WTC11 (cell line): ENCODE measurements around the gene CRYBA1. TPM values are rescaled to one million over a fixed set of nuclear protein-coding genes. Genes with fewer than 3 reads are reported as not detected.

Experiments used
- ATAC-seq: fragments of 200-7000 bp; cut with Tn5 transposase; 2 replicates; pipeline ENCODE4 v1.10.0; 2021; ENCODE audit warnings: mild to moderate bottlenecking, moderate library complexity
- CTCF ChIA-PET: fragments of 300-600 bp; sonication (Branson Sonifier 250); formaldehyde crosslinking; loops from one replicate; lab custom pipeline; 2021; ENCODE audit warnings: antibody characterized with exemption; lab: Charles Lee
- POLR2A ChIA-PET: fragments of 350-600 bp; sonication (Branson Sonifier 250); formaldehyde crosslinking; loops from one replicate; lab custom pipeline; 2021; ENCODE audit warnings: antibody characterized with exemption; lab: Charles Lee
- DNase-seq: peaks from one replicate; pipeline ENCODE4 v3.0.0; 2021; ENCODE audit warnings: low spot score
- H3K27ac Mint-ChIP-seq: 2 replicates; pipeline ENCODE4 v1.8.0; 2021; ENCODE audit warnings: mixed read lengths
- H3K27me3 Mint-ChIP-seq: 2 replicates; pipeline ENCODE4 v1.8.0; 2021; ENCODE audit warnings: low read depth, mild to moderate bottlenecking, moderate library complexity, mixed read lengths
- H3K36me3 Mint-ChIP-seq: 2 replicates; pipeline ENCODE4 v1.8.0; 2021; ENCODE audit warnings: mixed read lengths
- H3K4me1 Mint-ChIP-seq: 2 replicates; pipeline ENCODE4 v1.8.0; 2022; ENCODE audit warnings: mixed read lengths
- H3K4me3 Mint-ChIP-seq: 2 replicates; pipeline ENCODE4 v1.8.0; 2021; ENCODE audit warnings: mild to moderate bottlenecking, moderate library complexity, mixed read lengths
- H3K9me3 Mint-ChIP-seq: 2 replicates; pipeline ENCODE4 v1.8.0; 2021; ENCODE audit warnings: mixed read lengths
- CREM ChIP-seq: sonication (generic); formaldehyde crosslinking; IDR thresholded peaks from 2 replicates; pipeline ENCODE4 v1.8.1; 2022; ENCODE audit warnings: mild to moderate bottlenecking, missing genetic modification reagents, moderate library complexity
- CTCF ChIP-seq: fragments of 200-600 bp; IDR thresholded peaks from 2 replicates; pipeline ENCODE4 v1.8.0; 2022; ENCODE audit warnings: antibody characterized with exemption
- ESRRA ChIP-seq: sonication (generic); formaldehyde crosslinking; IDR thresholded peaks from 2 replicates; pipeline ENCODE4 v1.8.1; 2022; ENCODE audit warnings: mild to moderate bottlenecking, missing genetic modification reagents, borderline replicate concordance
- JAZF1 ChIP-seq: fragments of 250-450 bp; sonication (Bioruptor Pico); IDR thresholded peaks from 2 replicates; pipeline ENCODE4 v1.9.0; 2021; ENCODE audit warnings: moderate library complexity, mild to moderate bottlenecking, inconsistent platforms
- KAT7 ChIP-seq: sonication (generic); formaldehyde crosslinking; IDR thresholded peaks from 2 replicates; pipeline ENCODE4 v1.8.1; 2023; ENCODE audit warnings: missing genetic modification reagents, mild to moderate bottlenecking, borderline replicate concordance
- MLX ChIP-seq: sonication (generic); formaldehyde crosslinking; IDR thresholded peaks from 2 replicates; pipeline ENCODE4 v1.8.1; 2023; ENCODE audit warnings: mild to moderate bottlenecking, missing genetic modification reagents, moderate library complexity
- MXD4 ChIP-seq: fragments of 250-450 bp; sonication (Bioruptor Pico); IDR thresholded peaks from 2 replicates; pipeline ENCODE4 v1.8.0; 2021; ENCODE audit warnings: mild to moderate bottlenecking, moderate library complexity, borderline replicate concordance
- MYBL2 ChIP-seq: sonication (generic); formaldehyde crosslinking; IDR thresholded peaks from 2 replicates; pipeline ENCODE4 v1.8.1; 2023; ENCODE audit warnings: mild to moderate bottlenecking, moderate library complexity, missing genetic modification reagents
- PRDM15 ChIP-seq: sonication (generic); formaldehyde crosslinking; IDR thresholded peaks from 2 replicates; pipeline ENCODE4 v1.8.0; 2022; ENCODE audit warnings: missing genetic modification reagents
- PREB ChIP-seq: sonication (generic); formaldehyde crosslinking; IDR thresholded peaks from 2 replicates; pipeline ENCODE4 v1.8.1; 2022; ENCODE audit warnings: mild to moderate bottlenecking, missing genetic modification reagents, moderate library complexity, borderline replicate concordance
- RORB ChIP-seq: fragments of 250-450 bp; sonication (Bioruptor Pico); IDR thresholded peaks from 2 replicates; pipeline ENCODE4 v1.9.0; 2021; ENCODE audit warnings: mild to moderate bottlenecking
- SMAD3 ChIP-seq: sonication (generic); formaldehyde crosslinking; IDR thresholded peaks from 2 replicates; pipeline ENCODE4 v1.8.0; 2022; ENCODE audit warnings: missing genetic modification reagents, mild to moderate bottlenecking, borderline replicate concordance
- TP53 ChIP-seq: sonication (generic); formaldehyde crosslinking; IDR thresholded peaks from 2 replicates; pipeline ENCODE4 v1.8.1; 2023; ENCODE audit warnings: mild to moderate bottlenecking, missing genetic modification reagents
- USF2 ChIP-seq: sonication (generic); formaldehyde crosslinking; IDR thresholded peaks from 2 replicates; pipeline ENCODE4 v1.8.1; 2023; ENCODE audit warnings: mild to moderate bottlenecking, missing genetic modification reagents, moderate library complexity
- ZNF121 ChIP-seq: sonication (generic); formaldehyde crosslinking; IDR thresholded peaks from 2 replicates; pipeline ENCODE4 v1.8.0; 2023; ENCODE audit warnings: missing genetic modification reagents
- ZNF425 ChIP-seq: fragments of 250-450 bp; sonication (Bioruptor Pico); conservative IDR thresholded peaks from 2 replicates; pipeline ENCODE4 v1.9.0; 2021; ENCODE audit warnings: mild to moderate bottlenecking
- total RNA-seq: library from RNA; stranded (reverse); gene quantifications from 3 replicates; pipeline ENCODE4 v1.2.3, GENCODE V29; 2021

The CRYBA1 gene
- total RNA-seq, 1 experiment from 2014 or later: not detected

GRCh38 chr17:29251184-29251583 lies 4.5 kb downstream of the CRYBA1 start:
- ChIA-PET CTCF (interaction anchor here (0.7 to 2.0 kb wide), 10 partner anchors 10 to 321 kb away, joined by 3 to 11 read pairs (median 4); no protein-coding TSS in a partner anchor), POLR2A (no interaction called here)
- Mint-ChIP-seq H3K27ac (no peak overlapping the region), H3K4me3 (no peak overlapping the region), H3K4me1 (0 out of 2 replicates have a peak, but pooled peaks cover 3% of the 10 kb centered on the region), H3K36me3 (no peaks in the 10 kb centered on the region), H3K27me3 (no peaks in the 10 kb centered on the region), H3K9me3 (no peaks in the 10 kb centered on the region)
- ATAC-seq (no peak), DNase-seq (no peak)
- TF ChIP-seq RORB (no peak), CREM (no peak), ZNF121 (CRISPR knock-in tag) (no peak), JAZF1 (CRISPR knock-in tag) (no peak)
- TF ChIP-seq, all 79 proteins: peak for 0

GRCh38 chr17:29252101-29252791 lies 5.6 kb downstream of the CRYBA1 start:
- no peaks in the 10 kb centered on the region for H3K27me3 Mint-ChIP-seq
- no peaks in the 10 kb centered on the region for H3K4me1 Mint-ChIP-seq
- H3K4me3 Mint-ChIP-seq: no peak overlapping the region
- H3K9me3 Mint-ChIP-seq: no peaks in the 10 kb centered on the region
- H3K36me3 Mint-ChIP-seq: no peaks in the 10 kb centered on the region
- ATAC-seq: peak; percentile 58
- POLR2A ChIA-PET: no interaction called here
- no peak for DNase-seq
- TF ChIP-seq CTCF (peak; percentile 44), ZNF425 (CRISPR knock-in tag) (no peak)
- H3K27ac Mint-ChIP-seq: no peak overlapping the region
- CTCF ChIA-PET: interaction anchor here (0.9 to 2.0 kb wide), 21 partner anchors 9 to 320 kb away, joined by 3 to 11 read pairs (median 5); no protein-coding TSS in a partner anchor

GRCh38 chr17:29253037-29253436 lies 6.4 kb downstream of the CRYBA1 start:
- ChIA-PET POLR2A (no interaction called here), CTCF (no interaction called here)
- H3K27ac Mint-ChIP-seq: no peak overlapping the region
- no peak overlapping the region for H3K4me3 Mint-ChIP-seq
- no peaks in the 10 kb centered on the region for H3K27me3 Mint-ChIP-seq
- H3K9me3 Mint-ChIP-seq: no peaks in the 10 kb centered on the region
- H3K4me1 Mint-ChIP-seq: no peaks in the 10 kb centered on the region
- ATAC-seq (no peak), DNase-seq (no peak)
- no peaks in the 10 kb centered on the region for H3K36me3 Mint-ChIP-seq
- TF ChIP-seq ESRRA (CRISPR knock-in tag) (no peak), MLX (CRISPR knock-in tag) (no peak), USF2 (no peak), KAT7 (no peak), MYBL2 (CRISPR knock-in tag) (no peak), CTCF (no peak), SMAD3 (CRISPR knock-in tag) (no peak), TP53 (CRISPR knock-in tag) (no peak), PRDM15 (CRISPR knock-in tag) (no peak), PREB (CRISPR knock-in tag) (no peak), MXD4 (CRISPR knock-in tag) (no peak)
